DND-41 (cell line): ENCODE measurements around the gene TCF7L1.

Source experiments
- ATAC-seq: fragments of 200-7000 bp; cut with Tn5 transposase; 3 replicates; pipeline ENCODE4 v1.9.1; 2021; ENCODE audit warnings: low read depth; ENCODE audit not compliant: insufficient read depth
- DNase-seq: peaks from one replicate; pipeline ENCODE4 v3.0.0-alpha.2; 2020
- H2AFZ ChIP-seq: 2 replicates; pipeline ENCODE4 v1.6.0; 2012; ENCODE audit warnings: low read depth, low read length
- H3K27ac ChIP-seq: 2 replicates; pipeline ENCODE4 v1.5.1; 2012; ENCODE audit warnings: low read length, inconsistent platforms
- H3K27me3 ChIP-seq: fragments of 200-600 bp; sonication (generic); 2 replicates; pipeline ENCODE4 v1.6.0; 2012; ENCODE audit warnings: low read length, mild to moderate bottlenecking, inconsistent platforms; ENCODE audit not compliant: insufficient read depth, poor library complexity
- H3K36me3 ChIP-seq: 2 replicates; pipeline ENCODE4 v1.5.1; 2012; ENCODE audit warnings: low read length, inconsistent platforms; ENCODE audit not compliant: insufficient read depth
- H3K4me1 ChIP-seq: 2 replicates; pipeline ENCODE4 v1.5.1; 2012; ENCODE audit warnings: mild to moderate bottlenecking, low read length; ENCODE audit not compliant: insufficient read depth
- H3K4me2 ChIP-seq: 2 replicates; pipeline ENCODE4 v1.6.0; 2012; ENCODE audit warnings: mild to moderate bottlenecking, moderate library complexity, low read length, inconsistent platforms; ENCODE audit not compliant: insufficient read depth
- H3K4me3 ChIP-seq, 2 experiments: fragments of 200-600 bp in 1 of 2; shearing (Covaris generic) in 1 of 2; 2 replicates each; pipeline ENCODE4 v1.5.1; 2012 to 2016; ENCODE audit warnings: inconsistent platforms in 2 of 2, low read length in 2 of 2, mild to moderate bottlenecking in 2 of 2, low read depth in 1 of 2, moderate library complexity in 1 of 2
- H3K79me2 ChIP-seq: 2 replicates; pipeline ENCODE4 v1.6.0; 2012; ENCODE audit warnings: low read length, inconsistent platforms; ENCODE audit not compliant: insufficient read depth
- H3K9ac ChIP-seq: 2 replicates; pipeline ENCODE4 v1.6.0; 2012; ENCODE audit warnings: low read depth, mild to moderate bottlenecking, inconsistent platforms, low read length, moderate library complexity
- H3K9me3 ChIP-seq: 2 replicates; pipeline ENCODE4 v1.5.1; 2012; ENCODE audit warnings: low read length, moderate library complexity, mild to moderate bottlenecking, inconsistent platforms; ENCODE audit not compliant: insufficient read depth, severe bottlenecking
- H4K20me1 ChIP-seq: 2 replicates; pipeline ENCODE4 v1.6.0; 2012; ENCODE audit warnings: low read length; ENCODE audit not compliant: insufficient read depth
- EZH2 ChIP-seq: IDR thresholded peaks from 3 replicates; pipeline ENCODE4 v1.6.1; 2012; ENCODE audit warnings: borderline replicate concordance, low read depth, mild to moderate bottlenecking, moderate library complexity, low read length, inconsistent platforms; ENCODE audit not compliant: severe bottlenecking
- TF ChIP-seq, protein P1 (sequence below): IDR thresholded peaks from 2 replicates; pipeline ENCODE4 v1.5.1; 2012; ENCODE audit warnings: borderline replicate concordance, low read length, moderate library complexity, mild to moderate bottlenecking; ENCODE audit not compliant: poor library complexity, severe bottlenecking; ENCODE audit errors: extremely low read depth

The TCF7L1 gene

DNA sequence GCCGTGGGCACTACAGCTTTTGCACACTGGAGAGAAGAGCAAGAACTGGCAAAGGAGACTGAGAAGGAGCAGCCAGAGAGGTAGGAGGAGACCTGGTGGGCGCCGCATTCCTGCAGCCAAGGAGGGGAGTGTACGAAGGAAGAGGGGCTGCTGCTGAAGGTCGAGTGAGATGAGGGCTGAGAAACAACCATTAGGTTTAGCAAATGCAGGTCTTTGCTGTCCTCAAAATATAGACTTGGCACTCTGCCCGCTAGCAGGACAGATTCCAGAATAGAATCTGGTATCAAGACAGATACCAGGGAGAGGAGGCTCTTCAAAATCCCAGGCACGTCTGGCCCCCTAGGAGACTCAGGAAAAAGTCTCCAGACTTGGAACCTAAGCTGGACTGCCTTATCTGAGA lies 111.6 kb downstream of the TCF7L1 start:
- no peak overlapping the region for H2AFZ ChIP-seq
- no peaks in the 10 kb centered on the region for H3K4me1 ChIP-seq
- H3K9ac ChIP-seq: no peak overlapping the region
- no peaks in the 10 kb centered on the region for H3K9me3 ChIP-seq
- no peaks in the 10 kb centered on the region for H3K79me2 ChIP-seq
- H3K36me3 ChIP-seq: no peaks in the 10 kb centered on the region
- ATAC-seq (no peak), DNase-seq (no peak)
- no peak overlapping the region for H3K4me2 ChIP-seq
- no peak overlapping the region for H3K27ac ChIP-seq
- no peak overlapping the region for H3K4me3 ChIP-seq
- H4K20me1 ChIP-seq: no peaks in the 10 kb centered on the region
- TF ChIP-seq EZH2: no peak
- TF ChIP-seq, protein P1, sequence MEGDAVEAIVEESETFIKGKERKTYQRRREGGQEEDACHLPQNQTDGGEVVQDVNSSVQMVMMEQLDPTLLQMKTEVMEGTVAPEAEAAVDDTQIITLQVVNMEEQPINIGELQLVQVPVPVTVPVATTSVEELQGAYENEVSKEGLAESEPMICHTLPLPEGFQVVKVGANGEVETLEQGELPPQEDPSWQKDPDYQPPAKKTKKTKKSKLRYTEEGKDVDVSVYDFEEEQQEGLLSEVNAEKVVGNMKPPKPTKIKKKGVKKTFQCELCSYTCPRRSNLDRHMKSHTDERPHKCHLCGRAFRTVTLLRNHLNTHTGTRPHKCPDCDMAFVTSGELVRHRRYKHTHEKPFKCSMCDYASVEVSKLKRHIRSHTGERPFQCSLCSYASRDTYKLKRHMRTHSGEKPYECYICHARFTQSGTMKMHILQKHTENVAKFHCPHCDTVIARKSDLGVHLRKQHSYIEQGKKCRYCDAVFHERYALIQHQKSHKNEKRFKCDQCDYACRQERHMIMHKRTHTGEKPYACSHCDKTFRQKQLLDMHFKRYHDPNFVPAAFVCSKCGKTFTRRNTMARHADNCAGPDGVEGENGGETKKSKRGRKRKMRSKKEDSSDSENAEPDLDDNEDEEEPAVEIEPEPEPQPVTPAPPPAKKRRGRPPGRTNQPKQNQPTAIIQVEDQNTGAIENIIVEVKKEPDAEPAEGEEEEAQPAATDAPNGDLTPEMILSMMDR: no peak
- H3K27me3 ChIP-seq: peaks cover 10% of the 10 kb centered on the region

DNA sequence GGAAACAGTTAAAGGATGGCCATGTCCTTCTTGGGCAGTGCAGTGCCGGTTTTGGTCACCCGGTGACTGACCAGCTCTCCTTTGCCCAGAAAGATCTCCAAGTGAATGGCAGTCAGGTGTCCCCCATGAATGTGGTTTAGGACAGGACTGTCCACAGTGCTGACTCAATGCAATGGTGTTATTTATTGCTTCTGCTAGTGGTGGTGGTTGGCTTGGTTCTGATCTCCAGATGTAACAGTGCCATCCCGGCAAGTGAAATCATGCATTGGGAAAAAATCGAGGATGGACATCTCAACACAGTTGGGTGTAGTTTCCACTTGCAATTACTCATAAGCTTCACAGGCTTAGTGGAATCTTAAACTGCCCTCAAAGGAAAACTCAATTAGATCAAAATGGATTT lies 112.7 kb downstream of the TCF7L1 start:
- DNase-seq: no peak
- H3K27ac ChIP-seq: no peak overlapping the region
- no peak overlapping the region for H3K9ac ChIP-seq
- H2AFZ ChIP-seq: no peak overlapping the region
- TF ChIP-seq, protein P1: no peak
- no peak for TF ChIP-seq EZH2
- peaks cover 10% of the 10 kb centered on the region for H3K27me3 ChIP-seq
- ATAC-seq: no peak
- H3K9me3 ChIP-seq: no peaks in the 10 kb centered on the region
- no peak overlapping the region for H3K4me2 ChIP-seq
- H3K36me3 ChIP-seq: no peaks in the 10 kb centered on the region
- no peak overlapping the region for H3K4me3 ChIP-seq
- no peaks in the 10 kb centered on the region for H4K20me1 ChIP-seq
- no peaks in the 10 kb centered on the region for H3K79me2 ChIP-seq
- no peaks in the 10 kb centered on the region for H3K4me1 ChIP-seq

DNA sequence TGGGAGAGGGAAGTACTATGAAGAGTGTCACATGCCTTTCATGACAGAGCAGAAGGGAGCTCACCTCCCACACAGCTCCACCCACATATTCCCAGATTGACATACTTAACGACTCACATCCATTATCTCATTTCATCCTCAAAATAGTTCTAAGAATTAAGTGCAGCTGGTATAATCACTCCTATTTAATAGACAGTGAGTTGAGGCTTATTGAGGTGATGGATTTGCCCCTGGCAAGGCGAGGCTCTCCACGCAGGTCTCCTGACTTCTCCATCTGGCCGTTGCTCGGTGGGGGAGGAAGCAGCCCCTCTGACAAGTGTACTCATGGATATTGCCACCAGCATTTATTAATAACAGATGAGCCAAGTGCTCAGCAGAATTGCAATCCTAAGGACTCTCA lies 113.2 kb downstream of the TCF7L1 start:
- Histone ChIP-seq H3K27ac (no peak overlapping the region), H3K36me3 (no peaks in the 10 kb centered on the region), H3K27me3 (peaks cover 10% of the 10 kb centered on the region), H3K79me2 (no peaks in the 10 kb centered on the region), H3K4me3 (no peak overlapping the region), H3K4me1 (no peaks in the 10 kb centered on the region), H4K20me1 (no peaks in the 10 kb centered on the region), H3K9ac (no peak overlapping the region), H2AFZ (no peak overlapping the region), H3K4me2 (no peak overlapping the region), H3K9me3 (no peaks in the 10 kb centered on the region)
- ATAC-seq (no peak), DNase-seq (no peak)
- TF ChIP-seq EZH2: no peak
- TF ChIP-seq, protein P1: no peak

DNA sequence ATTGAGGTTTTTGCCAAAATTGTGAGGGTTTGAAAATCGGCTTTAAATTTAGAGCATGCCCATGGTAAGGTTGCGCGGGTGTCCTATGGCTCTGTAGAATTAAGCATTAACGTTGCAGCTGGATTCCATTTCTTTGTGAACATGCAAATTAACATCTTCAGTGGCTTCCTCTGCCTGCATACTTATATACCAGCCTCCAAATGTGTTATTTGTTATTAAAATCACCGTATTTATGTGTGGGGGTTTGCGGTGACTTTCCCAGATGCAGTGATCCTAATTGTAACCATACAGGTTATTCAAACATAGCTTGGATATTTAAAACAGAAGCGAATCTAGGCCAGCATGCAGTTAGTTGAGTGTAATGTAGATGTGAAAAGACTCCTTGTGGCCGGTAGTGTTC lies 114.4 kb downstream of the TCF7L1 start:
- H3K27me3 ChIP-seq: peaks cover 10% of the 10 kb centered on the region
- no peak for TF ChIP-seq EZH2
- TF ChIP-seq, protein P1: no peak
- H3K9me3 ChIP-seq: no peaks in the 10 kb centered on the region
- no peak for DNase-seq
- no peaks in the 10 kb centered on the region for H3K4me1 ChIP-seq
- H3K27ac ChIP-seq: no peak overlapping the region
- H4K20me1 ChIP-seq: no peaks in the 10 kb centered on the region
- no peak overlapping the region for H3K4me2 ChIP-seq
- H3K4me3 ChIP-seq: no peak overlapping the region
- no peak overlapping the region for H2AFZ ChIP-seq
- no peaks in the 10 kb centered on the region for H3K79me2 ChIP-seq
- no peak for ATAC-seq
- no peak overlapping the region for H3K9ac ChIP-seq
- no peaks in the 10 kb centered on the region for H3K36me3 ChIP-seq
